HEK293T (cell line): Measurements from ENCODE around the gene EIF2S1.

ENCODE experiments used
- CTCF ChIA-PET: fragments of 350-600 bp; formaldehyde crosslinking; extraction: SDS; loops from one replicate; lab custom pipeline; 2021; ENCODE audit warnings: antibody characterized with exemption, inconsistent platforms; lab: Yijun Ruan, JAX
- POLR2A ChIA-PET: fragments of 350-600 bp; formaldehyde crosslinking; extraction: SDS; loops from one replicate; lab custom pipeline; 2020; ENCODE audit warnings: antibody characterized with exemption, inconsistent platforms; lab: Yijun Ruan, JAX
- DNase-seq: peaks from one replicate; pipeline ENCODE4 v3.0.0; 2012; ENCODE audit warnings: mixed read lengths; ENCODE audit errors: extremely low spot score
- ARNT ChIP-seq: fragments of 450-650 bp; IDR thresholded peaks from 2 replicates; pipeline ENCODE4 v1.6.1; 2017; ENCODE audit warnings: mild to moderate bottlenecking
- BHLHE40 ChIP-seq: fragments of 450-650 bp; IDR thresholded peaks from 2 replicates; pipeline ENCODE4 v1.6.1; 2016; ENCODE audit warnings: mild to moderate bottlenecking, moderate library complexity, borderline replicate concordance
- CTBP1 ChIP-seq: fragments of 450-650 bp; IDR thresholded peaks from 2 replicates; pipeline ENCODE4 v1.6.1; 2016; ENCODE audit warnings: borderline replicate concordance
- ELF4 ChIP-seq: fragments of 450-650 bp; IDR thresholded peaks from 2 replicates; pipeline ENCODE4 v1.6.1; 2017; ENCODE audit warnings: antibody characterized with exemption
- FOXA1 ChIP-seq: fragments of 450-650 bp; IDR thresholded peaks from 2 replicates; pipeline ENCODE4 v1.6.1; 2016; ENCODE audit warnings: mild to moderate bottlenecking
- FOXK2 ChIP-seq: fragments of 450-650 bp; IDR thresholded peaks from 2 replicates; pipeline ENCODE4 v1.6.1; 2016; ENCODE audit warnings: mild to moderate bottlenecking
- FOXM1 ChIP-seq: fragments of 450-650 bp; IDR thresholded peaks from 2 replicates; pipeline ENCODE4 v1.6.1; 2017; ENCODE audit warnings: mild to moderate bottlenecking, borderline replicate concordance
- HDGF ChIP-seq: fragments of 450-650 bp; IDR thresholded peaks from 2 replicates; pipeline ENCODE4 v1.6.1; 2017; ENCODE audit warnings: antibody characterized with exemption, borderline replicate concordance
- L3MBTL2 ChIP-seq: fragments of 450-650 bp; conservative IDR thresholded peaks from 2 replicates; pipeline ENCODE4 v1.6.1; 2016; ENCODE audit warnings: mild to moderate bottlenecking
- LEF1 ChIP-seq: fragments of 450-650 bp; IDR thresholded peaks from 2 replicates; pipeline ENCODE4 v1.6.1; 2017; ENCODE audit warnings: mild to moderate bottlenecking, borderline replicate concordance
- SP1 ChIP-seq: fragments of 450-650 bp; IDR thresholded peaks from 2 replicates; pipeline ENCODE4 v1.6.1; 2017
- SUZ12 ChIP-seq: fragments of 450-650 bp; IDR thresholded peaks from 2 replicates; pipeline ENCODE4 v1.6.1; 2016; ENCODE audit warnings: mild to moderate bottlenecking
- TARDBP ChIP-seq: fragments of 450-650 bp; IDR thresholded peaks from 2 replicates; pipeline ENCODE4 v1.6.1; 2016
- ZNF384 ChIP-seq: fragments of 450-650 bp; IDR thresholded peaks from 2 replicates; pipeline ENCODE4 v1.6.1; 2016
- TF ChIP-seq, protein P1 (sequence below): fragments of 450-650 bp; IDR thresholded peaks from 2 replicates; pipeline ENCODE4 v1.6.1; 2016

Gene EIF2S1

DNA sequence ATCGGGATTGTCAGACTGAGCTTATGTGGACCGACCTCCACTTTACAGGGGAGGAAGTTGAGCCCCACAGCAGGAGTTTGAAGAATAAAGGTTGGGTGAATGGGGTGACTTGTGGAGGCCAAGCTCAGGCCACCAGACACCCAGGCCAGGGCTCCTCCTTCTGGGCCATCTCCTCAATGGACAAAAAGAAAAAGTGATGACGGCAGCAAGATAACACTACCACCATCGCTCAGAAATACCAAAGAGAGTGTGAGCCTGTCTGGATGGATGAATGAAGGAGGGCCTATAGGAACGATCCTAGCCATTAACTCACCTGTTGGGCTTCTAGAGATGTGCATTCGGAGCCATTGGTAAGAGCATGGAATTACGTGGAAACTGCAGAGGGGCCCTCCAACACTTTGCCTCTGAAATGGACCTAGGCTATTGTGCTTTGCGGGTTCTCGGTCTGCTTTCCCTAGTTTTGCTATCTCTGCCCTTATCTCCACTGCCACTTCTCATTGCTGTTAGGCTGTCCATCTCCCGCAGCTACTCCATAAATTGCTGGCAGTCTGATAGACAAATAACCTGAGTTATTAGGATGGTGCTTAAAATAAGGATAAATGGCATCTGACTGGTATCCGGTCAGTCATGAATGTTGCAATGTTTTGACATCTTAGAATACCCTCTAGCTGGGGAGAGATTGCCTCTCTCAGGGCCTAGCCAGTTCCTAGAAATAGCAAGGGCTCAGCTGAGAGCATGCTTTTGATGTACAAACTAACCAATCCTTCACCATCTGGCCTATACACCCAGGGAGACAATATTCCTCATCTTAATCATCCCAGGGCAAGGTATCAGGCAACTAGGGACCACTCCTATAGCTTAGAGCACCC, 61.5 kb downstream of the EIF2S1 start:
- POLR2A ChIA-PET, result interaction anchor here (1.0 kb wide), 1 partner anchor 150 kb away, joined by 3 read pairs; no protein-coding TSS in a partner anchor
- CTCF ChIA-PET, result interaction anchor here (0.6 kb wide), 1 partner anchor 223 kb away, joined by 7 read pairs; no protein-coding TSS in a partner anchor
- no peak for TF ChIP-seq ELF4
- DNase-seq, result no peak

DNA sequence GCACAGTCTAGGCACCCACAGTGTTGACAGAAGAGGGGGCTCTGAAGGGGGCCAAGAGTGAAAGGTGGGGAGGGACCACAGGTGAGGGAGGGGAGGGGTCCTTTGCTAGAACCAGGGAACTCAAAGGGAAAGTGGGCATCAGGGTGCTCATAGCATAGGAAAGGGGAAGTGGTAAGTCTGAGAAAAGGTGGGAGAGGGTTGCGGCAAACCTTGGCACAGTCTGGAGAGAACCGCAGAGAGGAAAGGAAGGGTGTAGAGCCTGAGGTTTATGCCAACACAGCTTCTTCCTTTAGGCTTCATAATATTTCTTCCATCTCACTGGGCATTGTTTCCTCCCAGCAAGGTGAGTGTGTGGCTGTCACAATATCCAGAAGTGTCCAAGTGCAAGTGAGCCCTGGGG, 63.3 kb downstream of the EIF2S1 start:
- ChIA-PET CTCF (no interaction called here), POLR2A (no interaction called here)
- no peak for DNase-seq
- TF ChIP-seq TARDBP (no peak), LEF1 (no peak), SUZ12 (no peak), BHLHE40 (no peak), FOXM1 (no peak), SP1 (no peak), ARNT (no peak), FOXK2 (no peak), ELF4 (no peak), CTBP1 (no peak), FOXA1 (no peak)
- TF ChIP-seq, protein P1, sequence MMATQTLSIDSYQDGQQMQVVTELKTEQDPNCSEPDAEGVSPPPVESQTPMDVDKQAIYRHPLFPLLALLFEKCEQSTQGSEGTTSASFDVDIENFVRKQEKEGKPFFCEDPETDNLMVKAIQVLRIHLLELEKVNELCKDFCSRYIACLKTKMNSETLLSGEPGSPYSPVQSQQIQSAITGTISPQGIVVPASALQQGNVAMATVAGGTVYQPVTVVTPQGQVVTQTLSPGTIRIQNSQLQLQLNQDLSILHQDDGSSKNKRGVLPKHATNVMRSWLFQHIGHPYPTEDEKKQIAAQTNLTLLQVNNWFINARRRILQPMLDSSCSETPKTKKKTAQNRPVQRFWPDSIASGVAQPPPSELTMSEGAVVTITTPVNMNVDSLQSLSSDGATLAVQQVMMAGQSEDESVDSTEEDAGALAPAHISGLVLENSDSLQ, result no peak

DNA sequence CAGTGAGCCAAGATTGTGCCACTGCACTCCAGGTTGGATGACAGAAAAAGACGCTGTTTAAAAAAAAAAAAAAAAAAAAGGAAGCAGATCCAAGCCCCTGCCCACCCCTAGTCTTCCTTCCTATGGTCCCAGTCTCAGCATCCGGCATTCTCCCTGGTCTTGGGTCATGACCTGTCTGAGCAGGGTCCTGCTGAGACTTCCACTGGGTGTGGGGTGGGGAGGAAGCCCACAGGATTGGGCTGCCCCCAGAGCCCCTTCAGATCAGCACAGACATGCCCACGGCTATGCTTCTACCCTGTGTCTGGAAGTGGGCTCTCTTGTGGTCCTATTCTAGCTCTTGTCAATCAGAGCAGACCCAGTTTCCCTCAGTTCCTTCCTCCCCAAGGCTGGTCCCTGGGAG, 64.4 kb downstream of the EIF2S1 start:
- CTCF ChIA-PET, result interaction anchor here (5.3 kb wide), 1 partner anchor 147 kb away, joined by 42 read pairs; no protein-coding TSS in a partner anchor
- TF ChIP-seq SP1, result no peak
- TF ChIP-seq ARNT, result no peak
- no peak for TF ChIP-seq FOXK2
- TF ChIP-seq TARDBP, result no peak
- no peak for TF ChIP-seq LEF1
- TF ChIP-seq SUZ12, result no peak
- no peak for TF ChIP-seq FOXM1
- TF ChIP-seq, protein P1, result no peak
- TF ChIP-seq CTBP1, result no peak
- no peak for TF ChIP-seq ZNF384
- no peak for TF ChIP-seq L3MBTL2
- TF ChIP-seq FOXA1, result no peak
- DNase-seq, result no peak
- POLR2A ChIA-PET, result no interaction called here

DNA sequence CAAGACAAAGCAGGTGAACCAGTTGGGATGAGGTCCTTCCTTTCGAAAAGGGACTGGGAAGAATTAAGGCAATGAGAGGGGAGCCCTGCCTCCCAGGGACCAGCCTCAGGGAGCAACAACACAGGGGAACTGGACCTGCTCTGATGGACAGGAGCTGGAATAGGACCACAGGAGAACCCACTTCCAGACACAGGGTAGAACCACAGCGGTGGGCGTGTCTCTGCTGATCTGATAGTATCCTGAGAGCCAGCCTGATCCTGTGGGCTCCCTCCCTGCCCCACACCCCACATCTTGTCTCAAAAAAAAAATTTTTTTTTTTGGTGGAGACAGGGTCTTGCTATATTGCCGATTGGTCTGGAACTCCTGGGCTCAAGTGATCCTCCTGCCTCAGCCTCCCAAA, 65.5 kb downstream of the EIF2S1 start:
- POLR2A ChIA-PET, result no interaction called here
- no peak for DNase-seq
- TF ChIP-seq L3MBTL2, result no peak
- TF ChIP-seq SUZ12, result no peak
- TF ChIP-seq BHLHE40, result no peak
- no peak for TF ChIP-seq FOXM1
- TF ChIP-seq HDGF, result no peak
- TF ChIP-seq FOXA1, result no peak
- TF ChIP-seq, protein P1, result no peak
- CTCF ChIA-PET, result interaction anchor here (1.1 to 5.3 kb wide), 2 partner anchors 41 to 146 kb away, joined by 4 to 42 read pairs; no protein-coding TSS in a partner anchor

DNA sequence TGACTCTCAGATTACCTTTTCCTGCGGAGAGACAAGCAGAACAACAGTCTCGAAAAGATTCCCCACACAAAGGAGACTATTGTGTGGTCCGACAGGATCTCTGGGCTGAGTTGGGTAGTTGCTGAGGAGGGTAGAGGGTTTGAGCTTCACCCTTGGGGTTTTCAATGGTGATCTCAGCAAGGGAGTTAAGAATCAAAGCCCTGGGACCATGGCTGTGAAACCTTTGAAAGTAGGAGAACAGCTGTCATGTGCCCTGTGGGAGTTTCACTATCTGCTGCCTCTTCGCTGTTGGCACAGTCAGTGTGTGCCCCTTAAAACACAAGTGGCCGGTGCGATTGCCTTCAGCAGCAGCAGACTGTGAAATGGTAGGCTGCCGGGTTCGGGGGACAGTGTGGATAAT, 66.0 kb downstream of the EIF2S1 start:
- ChIA-PET POLR2A (interaction anchor here (1.7 kb wide), 1 partner anchor 107 kb away, joined by 7 read pairs; the partner anchor contains the start of gene PLEKHH1), CTCF (interaction anchor here (0.6 to 5.3 kb wide), 11 partner anchors 14 to 304 kb away, joined by 3 to 42 read pairs (median 5); partner anchors contain the start of gene PLEKHH1)
- TF ChIP-seq LEF1, result no peak
- no peak for TF ChIP-seq FOXA1
- no peak for TF ChIP-seq FOXK2
- no peak for TF ChIP-seq CTBP1
- TF ChIP-seq HDGF, result no peak
- no peak for TF ChIP-seq SUZ12
- TF ChIP-seq FOXM1, result no peak
- TF ChIP-seq ARNT, result no peak
- TF ChIP-seq, protein P1, result no peak
- no peak for TF ChIP-seq L3MBTL2
- no peak for TF ChIP-seq SP1
- TF ChIP-seq ELF4, result no peak
- TF ChIP-seq TARDBP, result no peak
- TF ChIP-seq ZNF384, result no peak
- DNase-seq, result no peak
